GM23338 (cell line): ENCODE results near the gene ITPR2. TPM values are rescaled to one million over a fixed set of nuclear protein-coding genes. Genes with fewer than 3 reads are reported as not detected.

ENCODE experiments used
- ATAC-seq: fragments of 200-7000 bp; cut with Tn5 transposase; 3 replicates; pipeline ENCODE4 v1.9.1; 2020
- DNase-seq: peaks from one replicate; pipeline ENCODE4 v3.0.0-alpha.2; 2015; ENCODE audit warnings: low spot score
- H2AFZ ChIP-seq: fragments of 200-600 bp; sonication (generic); 2 replicates; pipeline ENCODE4 v1.8.0; 2016; ENCODE audit warnings: antibody characterized with exemption, mild to moderate bottlenecking, moderate library complexity
- H3F3A ChIP-seq: fragments of 200-600 bp; sonication (generic); replicated peaks from 2 replicates; pipeline ENCODE4 v1.8.0; 2017; ENCODE audit warnings: antibody characterized with exemption, mixed run types, low read depth
- H3K27ac ChIP-seq: fragments of 200-600 bp; sonication (generic); 2 replicates; pipeline ENCODE4 v1.6.1; 2016; ENCODE audit warnings: low read depth
- H3K27me3 ChIP-seq: fragments of 200-600 bp; sonication (generic); 2 replicates; pipeline ENCODE4 v1.8.0; 2016; ENCODE audit warnings: mild to moderate bottlenecking, mixed run types, moderate library complexity; ENCODE audit not compliant: insufficient read depth
- H3K36me3 ChIP-seq: fragments of 200-600 bp; sonication (generic); 2 replicates; pipeline ENCODE4 v1.8.0; 2016; ENCODE audit warnings: mild to moderate bottlenecking; ENCODE audit not compliant: insufficient read depth
- H3K4me1 ChIP-seq: fragments of 200-600 bp; sonication (generic); 2 replicates; pipeline ENCODE4 v1.8.0; 2016; ENCODE audit warnings: mild to moderate bottlenecking, moderate library complexity; ENCODE audit not compliant: insufficient read depth
- H3K4me2 ChIP-seq: fragments of 200-600 bp; sonication (generic); 2 replicates; pipeline ENCODE4 v1.7.1; 2017; ENCODE audit warnings: mixed run types
- H3K4me3 ChIP-seq: fragments of 200-600 bp; sonication (generic); 2 replicates; pipeline ENCODE4 v1.6.1; 2016; ENCODE audit warnings: mixed run types
- H3K79me2 ChIP-seq: fragments of 200-600 bp; sonication (generic); replicated peaks from 2 replicates; pipeline ENCODE4 v1.8.0; 2017; ENCODE audit warnings: mild to moderate bottlenecking; ENCODE audit not compliant: insufficient read depth
- H3K9me2 ChIP-seq: fragments of 200-600 bp; sonication (generic); 2 replicates; pipeline ENCODE4 v1.8.0; 2017; ENCODE audit not compliant: insufficient read depth
- H4K20me1 ChIP-seq: fragments of 200-600 bp; sonication (generic); replicated peaks from 2 replicates; pipeline ENCODE4 v1.8.0; 2017; ENCODE audit warnings: mild to moderate bottlenecking; ENCODE audit not compliant: insufficient read depth
- H3K27ac Mint-ChIP-seq: 2 replicates; pipeline ENCODE4 v1.8.0; 2020; ENCODE audit warnings: inconsistent platforms, mild to moderate bottlenecking, moderate library complexity, mixed read lengths
- H3K27me3 Mint-ChIP-seq: 3 replicates; pipeline ENCODE4 v1.8.0; 2022; ENCODE audit warnings: low read depth, mild to moderate bottlenecking, moderate library complexity, mixed read lengths, inconsistent platforms; ENCODE audit not compliant: insufficient read depth, poor library complexity
- H3K36me3 Mint-ChIP-seq: 3 replicates; pipeline ENCODE4 v1.8.0; 2021; ENCODE audit warnings: low read depth, mild to moderate bottlenecking, inconsistent platforms, moderate library complexity, mixed read lengths
- H3K4me1 Mint-ChIP-seq: 3 replicates; pipeline ENCODE4 v1.8.0; 2020; ENCODE audit warnings: mild to moderate bottlenecking, inconsistent platforms, mixed read lengths
- H3K4me3 Mint-ChIP-seq: 3 replicates; pipeline ENCODE4 v1.8.0; 2021; ENCODE audit warnings: moderate library complexity, mild to moderate bottlenecking, inconsistent platforms, mixed read lengths
- H3K9me3 Mint-ChIP-seq: 3 replicates; pipeline ENCODE4 v1.8.0; 2020; ENCODE audit warnings: moderate library complexity, mild to moderate bottlenecking, inconsistent platforms, mixed read lengths
- CREB1 ChIP-seq: fragments of 250-450 bp; sonication (Bioruptor Pico); IDR thresholded peaks from 2 replicates; pipeline ENCODE4 v1.5.0; 2020; ENCODE audit warnings: low read depth, mild to moderate bottlenecking, moderate library complexity
- EZH2 ChIP-seq: fragments of 200-600 bp; sonication (generic); IDR thresholded peaks from one replicate; pipeline ENCODE4 v1.8.0; 2017; ENCODE audit warnings: antibody characterized with exemption, mild to moderate bottlenecking, low read depth; ENCODE audit not compliant: unreplicated experiment
- EZH2phosphoT487 ChIP-seq: fragments of 200-600 bp; sonication (generic); IDR thresholded peaks from one replicate; pipeline ENCODE4 v1.8.1; 2018; ENCODE audit warnings: antibody characterized with exemption; ENCODE audit not compliant: unreplicated experiment
- JUNB ChIP-seq: IDR thresholded peaks from one replicate; pipeline ENCODE4 v1.6.1; 2016; ENCODE audit warnings: antibody characterized with exemption; ENCODE audit not compliant: unreplicated experiment
- POLR2AphosphoS5 ChIP-seq: IDR thresholded peaks from 2 replicates; pipeline ENCODE4 v1.6.1; 2016; ENCODE audit warnings: antibody characterized with exemption, low read depth
- STAT1 ChIP-seq: IDR thresholded peaks from one replicate; pipeline ENCODE4 v1.6.1; 2016; ENCODE audit warnings: antibody characterized with exemption; ENCODE audit not compliant: unreplicated experiment
- ZNF114 ChIP-seq: fragments of 250-450 bp; sonication (Bioruptor Pico); IDR thresholded peaks from 2 replicates; pipeline ENCODE4 v1.5.0; 2020; ENCODE audit warnings: mild to moderate bottlenecking, moderate library complexity
- ZNF331 ChIP-seq: fragments of 250-450 bp; sonication (Bioruptor Pico); IDR thresholded peaks from 2 replicates; pipeline ENCODE4 v1.5.0; 2020; ENCODE audit warnings: low read depth, mild to moderate bottlenecking, moderate library complexity
- polyA plus RNA-seq: library from polyadenylated mRNA; unstranded; fragments of >200 nt; fragmentation: Nextera tagmentation; extraction: Ambion mirVana; gene quantifications from 2 replicates; pipeline ENCODE4 v1.2.1, GENCODE V29; 2016
- total RNA-seq: library from RNA; depleted of rRNA; stranded (reverse); fragments of >200 nt; shearing (Covaris generic); gene quantifications from 2 replicates; pipeline ENCODE4 v1.2.3, GENCODE V29; 2014
- TF ChIP-seq, protein P1 (sequence below): IDR thresholded peaks from one replicate; pipeline ENCODE4 v1.6.1; 2018; ENCODE audit warnings: antibody characterized with exemption; ENCODE audit not compliant: unreplicated experiment
- TF ChIP-seq, protein P2 (sequence below), 2 experiments: fragments of 200-600 bp in 1 of 2; sonication (generic) in 1 of 2; conservative IDR thresholded peaks; 2 replicates each; pipeline versions ENCODE4 v1.5.1 to v1.6.1; 2016 to 2017; ENCODE audit warnings: antibody characterized with exemption in 2 of 2, low read depth in 2 of 2, mild to moderate bottlenecking in 2 of 2, moderate library complexity in 1 of 2
- TF ChIP-seq, protein P3 (sequence below): IDR thresholded peaks from 2 replicates; pipeline ENCODE4 v1.6.1; 2016; ENCODE audit warnings: antibody characterized with exemption

The ITPR2 gene
- total and polyA plus RNA-seq, 2 experiments from 2014 or later = 44.5 to 65.2 TPM

DNA sequence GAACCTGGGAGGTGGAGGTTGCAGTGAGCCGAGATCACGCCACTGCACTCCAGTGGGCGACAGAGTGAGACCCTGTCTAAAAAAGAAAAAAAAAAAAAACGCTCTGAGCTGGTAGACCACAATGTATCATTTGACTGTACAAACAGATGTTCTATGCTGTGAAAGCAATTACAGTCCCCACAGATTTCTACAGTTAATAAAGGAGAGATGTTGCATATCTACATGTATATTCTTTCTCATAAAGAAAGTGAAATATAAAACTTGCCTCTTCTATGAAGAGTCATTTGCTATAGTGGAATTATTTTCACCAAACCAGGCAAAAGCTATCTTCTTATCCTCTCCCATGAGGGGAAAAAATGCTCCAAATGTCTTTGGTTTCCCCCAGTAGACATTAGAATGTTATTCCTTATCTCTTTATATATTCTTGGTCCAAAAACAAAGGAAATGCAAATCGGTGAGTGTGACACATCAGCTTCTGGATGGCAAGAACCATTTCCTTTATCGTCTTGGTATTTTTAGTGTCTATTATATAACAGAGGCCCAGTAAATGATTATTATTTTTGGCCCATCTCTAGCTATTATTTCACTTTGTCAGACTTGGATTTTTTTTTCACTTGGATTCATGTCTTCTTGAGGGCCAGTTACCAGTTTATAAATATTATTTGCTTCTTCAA is 407.3 kb downstream of the ITPR2 start:
- TF ChIP-seq, protein P1, sequence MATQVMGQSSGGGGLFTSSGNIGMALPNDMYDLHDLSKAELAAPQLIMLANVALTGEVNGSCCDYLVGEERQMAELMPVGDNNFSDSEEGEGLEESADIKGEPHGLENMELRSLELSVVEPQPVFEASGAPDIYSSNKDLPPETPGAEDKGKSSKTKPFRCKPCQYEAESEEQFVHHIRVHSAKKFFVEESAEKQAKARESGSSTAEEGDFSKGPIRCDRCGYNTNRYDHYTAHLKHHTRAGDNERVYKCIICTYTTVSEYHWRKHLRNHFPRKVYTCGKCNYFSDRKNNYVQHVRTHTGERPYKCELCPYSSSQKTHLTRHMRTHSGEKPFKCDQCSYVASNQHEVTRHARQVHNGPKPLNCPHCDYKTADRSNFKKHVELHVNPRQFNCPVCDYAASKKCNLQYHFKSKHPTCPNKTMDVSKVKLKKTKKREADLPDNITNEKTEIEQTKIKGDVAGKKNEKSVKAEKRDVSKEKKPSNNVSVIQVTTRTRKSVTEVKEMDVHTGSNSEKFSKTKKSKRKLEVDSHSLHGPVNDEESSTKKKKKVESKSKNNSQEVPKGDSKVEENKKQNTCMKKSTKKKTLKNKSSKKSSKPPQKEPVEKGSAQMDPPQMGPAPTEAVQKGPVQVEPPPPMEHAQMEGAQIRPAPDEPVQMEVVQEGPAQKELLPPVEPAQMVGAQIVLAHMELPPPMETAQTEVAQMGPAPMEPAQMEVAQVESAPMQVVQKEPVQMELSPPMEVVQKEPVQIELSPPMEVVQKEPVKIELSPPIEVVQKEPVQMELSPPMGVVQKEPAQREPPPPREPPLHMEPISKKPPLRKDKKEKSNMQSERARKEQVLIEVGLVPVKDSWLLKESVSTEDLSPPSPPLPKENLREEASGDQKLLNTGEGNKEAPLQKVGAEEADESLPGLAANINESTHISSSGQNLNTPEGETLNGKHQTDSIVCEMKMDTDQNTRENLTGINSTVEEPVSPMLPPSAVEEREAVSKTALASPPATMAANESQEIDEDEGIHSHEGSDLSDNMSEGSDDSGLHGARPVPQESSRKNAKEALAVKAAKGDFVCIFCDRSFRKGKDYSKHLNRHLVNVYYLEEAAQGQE = no peak
- TF ChIP-seq EZH2 (no peak), EZH2phosphoT487 (no peak), JUNB (no peak), ZNF114 (CRISPR knock-in tag) (no peak), POLR2AphosphoS5 (no peak), ZNF331 (no peak), CREB1 (CRISPR knock-in tag) (no peak), STAT1 (no peak)
- TF ChIP-seq, protein P2, sequence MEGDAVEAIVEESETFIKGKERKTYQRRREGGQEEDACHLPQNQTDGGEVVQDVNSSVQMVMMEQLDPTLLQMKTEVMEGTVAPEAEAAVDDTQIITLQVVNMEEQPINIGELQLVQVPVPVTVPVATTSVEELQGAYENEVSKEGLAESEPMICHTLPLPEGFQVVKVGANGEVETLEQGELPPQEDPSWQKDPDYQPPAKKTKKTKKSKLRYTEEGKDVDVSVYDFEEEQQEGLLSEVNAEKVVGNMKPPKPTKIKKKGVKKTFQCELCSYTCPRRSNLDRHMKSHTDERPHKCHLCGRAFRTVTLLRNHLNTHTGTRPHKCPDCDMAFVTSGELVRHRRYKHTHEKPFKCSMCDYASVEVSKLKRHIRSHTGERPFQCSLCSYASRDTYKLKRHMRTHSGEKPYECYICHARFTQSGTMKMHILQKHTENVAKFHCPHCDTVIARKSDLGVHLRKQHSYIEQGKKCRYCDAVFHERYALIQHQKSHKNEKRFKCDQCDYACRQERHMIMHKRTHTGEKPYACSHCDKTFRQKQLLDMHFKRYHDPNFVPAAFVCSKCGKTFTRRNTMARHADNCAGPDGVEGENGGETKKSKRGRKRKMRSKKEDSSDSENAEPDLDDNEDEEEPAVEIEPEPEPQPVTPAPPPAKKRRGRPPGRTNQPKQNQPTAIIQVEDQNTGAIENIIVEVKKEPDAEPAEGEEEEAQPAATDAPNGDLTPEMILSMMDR (conservative IDR thresholded peaks at IDR 0.05; ENCODE audit: low read depth in 2 of 2) = no peak
- TF ChIP-seq, protein P3, sequence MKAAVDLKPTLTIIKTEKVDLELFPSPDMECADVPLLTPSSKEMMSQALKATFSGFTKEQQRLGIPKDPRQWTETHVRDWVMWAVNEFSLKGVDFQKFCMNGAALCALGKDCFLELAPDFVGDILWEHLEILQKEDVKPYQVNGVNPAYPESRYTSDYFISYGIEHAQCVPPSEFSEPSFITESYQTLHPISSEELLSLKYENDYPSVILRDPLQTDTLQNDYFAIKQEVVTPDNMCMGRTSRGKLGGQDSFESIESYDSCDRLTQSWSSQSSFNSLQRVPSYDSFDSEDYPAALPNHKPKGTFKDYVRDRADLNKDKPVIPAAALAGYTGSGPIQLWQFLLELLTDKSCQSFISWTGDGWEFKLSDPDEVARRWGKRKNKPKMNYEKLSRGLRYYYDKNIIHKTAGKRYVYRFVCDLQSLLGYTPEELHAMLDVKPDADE = no peak
- H3K27me3 Mint-ChIP-seq = no peaks in the 10 kb centered on the region
- Histone ChIP-seq H3K79me2 (no peaks in the 10 kb centered on the region), H3K4me2 (no peak overlapping the region), H3K27me3 (no peaks in the 10 kb centered on the region), H3K4me1 (peaks cover 5% of the 10 kb centered on the region; the same call in 1 of the 2 replicates), H3K27ac (no peak overlapping the region), H4K20me1 (no peaks in the 10 kb centered on the region), H2AFZ (no peak overlapping the region), H3K36me3 (no peaks in the 10 kb centered on the region; the same call in 1 of the 2 replicates), H3F3A (no peaks in the 10 kb centered on the region), H3K9me2 (no peaks in the 10 kb centered on the region), H3K4me3 (no peak overlapping the region)
- H3K4me3 Mint-ChIP-seq = no peak overlapping the region
- no peaks in the 10 kb centered on the region for H3K9me3 Mint-ChIP-seq
- 0 out of 2 replicates have a peak overlapping the region, but pooled peaks have one; percentile 2 for H3K27ac Mint-ChIP-seq
- no peaks in the 10 kb centered on the region for H3K36me3 Mint-ChIP-seq
- no peak for ATAC-seq
- no peak for DNase-seq
- peaks cover 2% of the 10 kb centered on the region; the same call in 1 of the 3 replicates for H3K4me1 Mint-ChIP-seq
